HG03066 (cell line): ENCODE data around the gene TIMM13.

Source experiments
- ATAC-seq: cut with Tn5 transposase; IDR thresholded peaks from one replicate; pipeline ENCODE4 v1.9.1; 2021; ENCODE audit warnings: low read depth; ENCODE audit not compliant: unreplicated experiment

TIMM13 gene

GRCh38 chr19:2455851-2456570, 28.6 kb upstream of the TIMM13 start:
- no peak for ATAC-seq

GRCh38 chr19:2454962-2455850, 27.8 kb upstream of the TIMM13 start:
- no peak for ATAC-seq

GRCh38 chr19:2454199-2454961, 27.0 kb upstream of the TIMM13 start:
- ATAC-seq = no peak

- no peak for ATAC-seq
These were observed 26.1 kb upstream of the TIMM13 start for GRCh38 chr19:2453431-2454025.

- no peak for ATAC-seq
These were observed 24.4 kb upstream of the TIMM13 start for GRCh38 chr19:2451741-2452140.

GRCh38 chr19:2451138-2451537, 23.8 kb upstream of the TIMM13 start:
- no peak for ATAC-seq

GRCh38 chr19:2449019-2449418, 21.6 kb upstream of the TIMM13 start:
- no peak for ATAC-seq

GRCh38 chr19:2446381-2446780, 19.0 kb upstream of the TIMM13 start:
- no peak for ATAC-seq

- ATAC-seq = no peak
These were observed 17.0 kb upstream of the TIMM13 start for GRCh38 chr19:2444251-2445002.

- ATAC-seq = no peak
These were observed 16.4 kb upstream of the TIMM13 start for GRCh38 chr19:2443785-2444182.

GRCh38 chr19:2443116-2443784, 15.9 kb upstream of the TIMM13 start:
- no peak for ATAC-seq

GRCh38 chr19:2441096-2441752, 13.8 kb upstream of the TIMM13 start:
- ATAC-seq = no peak

- ATAC-seq = no peak
These were observed 13.1 kb upstream of the TIMM13 start for GRCh38 chr19:2440515-2440914.

GRCh38 chr19:2438178-2438577, 10.8 kb upstream of the TIMM13 start:
- no peak for ATAC-seq

- ATAC-seq = no peak
These were observed 9.5 kb upstream of the TIMM13 start for GRCh38 chr19:2436926-2437325.

GRCh38 chr19:2436384-2436783, 9.0 kb upstream of the TIMM13 start:
- no peak for ATAC-seq

GRCh38 chr19:2434721-2435265, 7.4 kb upstream of the TIMM13 start:
- ATAC-seq = no peak

GRCh38 chr19:2434267-2434666, 6.9 kb upstream of the TIMM13 start:
- no peak for ATAC-seq

GRCh38 chr19:2433854-2434253, 6.5 kb upstream of the TIMM13 start:
- ATAC-seq = no peak
